ENCODE measurements around the gene ITIH3.

ITIH3 gene

GRCh38 chr3:52777959-52778805 is 16.4 kb upstream of the ITIH3 start:
- no peak overlapping the region for H3K9ac ChIP-seq
- peak overlapping the region in 10 of 11 experiments; percentile 38 to 83 (median 58); a peak in 13 of 22 replicates for H3K4me2 ChIP-seq
- no peaks in the 10 kb centered on the region for H3K36me3 ChIP-seq
- no peak for TF ChIP-seq Cebpa-rat (IDR thresholded peaks at IDR 0.05)
- no peak overlapping the region for H3K4me3 ChIP-seq
- H3K27ac ChIP-seq, result peak overlapping the region in 8 of 11 experiments; percentile 43 to 66 (median 56); a peak in 12 of 22 replicates
- no peaks in the 10 kb centered on the region for H4K20me1 ChIP-seq
- H3K4me1 ChIP-seq, result peaks cover 20 to 57% (median 44%) of the 10 kb centered on the region in 10 experiments
- no peaks in the 10 kb centered on the region for H3K9me3 ChIP-seq (replicated peaks in 1 of 11)
- no peaks in the 10 kb centered on the region for H3K27me3 ChIP-seq

- H4K20me1 ChIP-seq, result no peaks in the 10 kb centered on the region
- H3K27me3 ChIP-seq, result no peaks in the 10 kb centered on the region
- H3K9ac ChIP-seq, result peak overlapping the region in 3 of 11 experiments; percentile 3 to 50 (median 18); a peak in 2 of 22 replicates
- no peak for TF ChIP-seq Cebpa-rat (IDR thresholded peaks at IDR 0.05)
- peak overlapping the region; percentile 34 to 83 (median 58) for H3K4me2 ChIP-seq
- peak overlapping the region in 10 of 11 experiments; percentile 33 to 66 (median 54); a peak in 19 of 22 replicates for H3K27ac ChIP-seq
- H3K9me3 ChIP-seq (replicated peaks in 1 of 11), result no peaks in the 10 kb centered on the region
- no peak overlapping the region for H3K4me3 ChIP-seq
- H3K4me1 ChIP-seq, result peaks cover 20 to 57% (median 44%) of the 10 kb centered on the region in 10 experiments
- no peaks in the 10 kb centered on the region for H3K36me3 ChIP-seq
Observed at GRCh38 chr3:52779011-52779836, 15.4 kb upstream of the ITIH3 start.

- H3K4me1 ChIP-seq, result peaks cover 20 to 55% (median 45%) of the 10 kb centered on the region in 10 experiments
- no peak overlapping the region for H3K4me3 ChIP-seq
- H3K27me3 ChIP-seq, result no peaks in the 10 kb centered on the region
- H4K20me1 ChIP-seq, result no peaks in the 10 kb centered on the region
- peak overlapping the region in 3 of 11 experiments; percentile 3 to 50 (median 18); a peak in 1 of 22 replicates for H3K9ac ChIP-seq
- no peaks in the 10 kb centered on the region for H3K9me3 ChIP-seq (replicated peaks in 1 of 11)
- TF ChIP-seq Cebpa-rat (IDR thresholded peaks at IDR 0.05), result no peak
- peak overlapping the region; percentile 34 to 83 (median 58); a peak in 21 of 22 replicates for H3K4me2 ChIP-seq
- peak overlapping the region in 9 of 11 experiments; percentile 35 to 66 (median 56); a peak in 17 of 22 replicates for H3K27ac ChIP-seq
- no peaks in the 10 kb centered on the region for H3K36me3 ChIP-seq
Observed at GRCh38 chr3:52779837-52780585, 14.6 kb upstream of the ITIH3 start.

- Histone ChIP-seq H3K4me3 (no peak overlapping the region), H3K4me1 (peaks cover 14 to 45% (median 38%) of the 10 kb centered on the region in 10 experiments), H3K36me3 (no peaks in the 10 kb centered on the region), H3K9ac (no peak overlapping the region), H3K9me3 (replicated peaks in 1 of 11) (no peaks in the 10 kb centered on the region), H3K27ac (no peak overlapping the region), H3K27me3 (no peaks in the 10 kb centered on the region), H3K4me2 (peak overlapping the region in 5 of 11 experiments; percentile 1 to 28 (median 16); a peak in 6 of 22 replicates), H4K20me1 (no peaks in the 10 kb centered on the region)
- no peak for TF ChIP-seq Cebpa-rat (IDR thresholded peaks at IDR 0.05)
Observed at GRCh38 chr3:52781741-52782140, 12.9 kb upstream of the ITIH3 start.

- Histone ChIP-seq H3K9ac (no peak overlapping the region), H3K36me3 (no peaks in the 10 kb centered on the region), H3K27me3 (no peaks in the 10 kb centered on the region), H3K4me3 (no peak overlapping the region), H3K9me3 (replicated peaks in 1 of 11) (no peaks in the 10 kb centered on the region), H4K20me1 (no peaks in the 10 kb centered on the region), H3K4me2 (no peak overlapping the region; a peak in 1 of 22 replicates), H3K4me1 (peaks cover 14 to 45% (median 40%) of the 10 kb centered on the region in 10 experiments), H3K27ac (no peak overlapping the region)
- TF ChIP-seq Cebpa-rat (IDR thresholded peaks at IDR 0.05), result no peak
Observed at GRCh38 chr3:52782412-52783210, 12.0 kb upstream of the ITIH3 start.

GRCh38 chr3:52783211-52783555 is 11.4 kb upstream of the ITIH3 start:
- Histone ChIP-seq H3K4me2 (no peak overlapping the region), H3K4me3 (no peak overlapping the region), H3K27ac (no peak overlapping the region), H4K20me1 (no peaks in the 10 kb centered on the region), H3K4me1 (peaks cover 14 to 42% (median 37%) of the 10 kb centered on the region in 10 experiments), H3K27me3 (no peaks in the 10 kb centered on the region), H3K9ac (no peak overlapping the region), H3K9me3 (replicated peaks in 1 of 11) (no peaks in the 10 kb centered on the region), H3K36me3 (no peaks in the 10 kb centered on the region)
- no peak for TF ChIP-seq Cebpa-rat (IDR thresholded peaks at IDR 0.05)

- H3K4me1 ChIP-seq, result peaks cover 12 to 35% (median 32%) of the 10 kb centered on the region in 10 experiments
- H3K4me2 ChIP-seq, result no peak overlapping the region
- H3K36me3 ChIP-seq, result no peaks in the 10 kb centered on the region
- H3K27me3 ChIP-seq, result no peaks in the 10 kb centered on the region
- TF ChIP-seq Cebpa-rat (IDR thresholded peaks at IDR 0.05), result no peak
- H4K20me1 ChIP-seq, result no peaks in the 10 kb centered on the region
- no peaks in the 10 kb centered on the region for H3K9me3 ChIP-seq (replicated peaks in 1 of 11)
- H3K4me3 ChIP-seq, result no peak overlapping the region
- H3K9ac ChIP-seq, result no peak overlapping the region
- no peak overlapping the region for H3K27ac ChIP-seq
Observed at GRCh38 chr3:52784021-52784621, 10.5 kb upstream of the ITIH3 start.

Data from BLaER1 treated with 17β-estradiol and CSF1 and Interleukin-3, amounts not matched to agents 10 nM and 100 nM (cell line).